Smooth muscle cell of the brain vasculature (primary cell): ENCODE data around the gene C16orf46.
"Not testable (repeated sequence)": the region's sequence is repeated elsewhere in the genome, so short reads cannot be mapped to it uniquely, and the experiment has no call there.

Experiments
- DNase-seq: peaks from one replicate; pipeline ENCODE4 v3.0.0-alpha.2; 2012; ENCODE audit warnings: low read depth, low spot score

The C16orf46 gene, protein sequence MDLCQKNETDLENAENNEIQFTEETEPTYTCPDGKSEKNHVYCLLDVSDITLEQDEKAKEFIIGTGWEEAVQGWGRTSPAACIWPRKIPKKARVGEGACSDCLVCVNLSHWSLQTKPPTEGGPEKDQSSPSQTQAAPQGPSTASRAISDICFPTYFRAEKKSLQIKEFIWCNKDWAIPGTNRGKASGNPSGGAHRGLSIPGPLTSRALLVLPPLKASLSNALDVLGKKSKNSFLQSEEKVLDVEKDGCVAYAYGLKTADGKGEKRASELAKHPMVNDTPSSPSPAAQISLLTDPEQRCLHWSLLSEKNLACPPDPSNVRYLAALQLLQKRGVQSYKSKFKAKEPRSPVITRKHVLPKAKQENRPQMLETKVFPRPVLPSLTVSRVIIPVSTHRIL

GRCh38 chr16:81077076-81077940 lies at the start of gene C16orf46:
Gene C16orf46 (minus strand): TSS chr16:81077238. CDS start chr16:81063955, 13,283 bp downstream.
- peak; percentile 93 for DNase-seq

DNA sequence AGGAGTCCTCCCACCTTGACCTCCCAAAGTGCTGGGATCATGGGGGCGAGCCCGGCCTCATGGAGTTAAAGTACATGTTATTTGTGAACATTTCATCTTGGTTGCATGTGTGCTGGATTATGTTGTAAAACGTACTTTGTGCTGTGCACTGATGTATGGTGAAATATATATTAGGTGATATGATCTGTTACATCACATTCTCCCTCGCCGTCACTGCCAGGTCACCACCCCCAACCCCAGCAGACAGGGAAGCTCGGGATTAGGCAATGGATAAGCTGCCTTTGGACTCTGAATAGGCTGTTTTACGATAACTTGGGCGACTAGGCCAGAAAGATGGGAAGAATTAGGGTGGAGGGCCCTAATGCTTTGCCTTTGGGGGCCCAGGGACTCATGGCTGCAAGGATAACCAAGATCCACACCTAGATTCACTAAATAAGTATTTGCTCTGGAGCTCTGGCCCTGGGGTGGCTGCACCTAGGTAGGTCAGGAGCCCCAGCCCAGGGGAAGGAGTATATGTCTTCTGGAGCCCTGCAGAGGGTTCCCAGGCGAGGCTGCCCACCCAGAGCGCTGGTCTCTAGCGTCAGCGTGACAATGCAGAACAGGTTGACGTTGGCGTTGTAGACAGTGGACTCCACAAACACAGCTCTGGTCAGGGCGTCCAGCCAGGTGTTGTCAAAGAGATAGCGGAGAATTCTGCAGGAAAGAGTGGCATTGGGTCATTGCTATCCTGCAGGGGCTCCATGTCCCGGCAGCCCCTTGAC lies 46.2 kb upstream of the C16orf46 start:
- no peak for DNase-seq

DNA sequence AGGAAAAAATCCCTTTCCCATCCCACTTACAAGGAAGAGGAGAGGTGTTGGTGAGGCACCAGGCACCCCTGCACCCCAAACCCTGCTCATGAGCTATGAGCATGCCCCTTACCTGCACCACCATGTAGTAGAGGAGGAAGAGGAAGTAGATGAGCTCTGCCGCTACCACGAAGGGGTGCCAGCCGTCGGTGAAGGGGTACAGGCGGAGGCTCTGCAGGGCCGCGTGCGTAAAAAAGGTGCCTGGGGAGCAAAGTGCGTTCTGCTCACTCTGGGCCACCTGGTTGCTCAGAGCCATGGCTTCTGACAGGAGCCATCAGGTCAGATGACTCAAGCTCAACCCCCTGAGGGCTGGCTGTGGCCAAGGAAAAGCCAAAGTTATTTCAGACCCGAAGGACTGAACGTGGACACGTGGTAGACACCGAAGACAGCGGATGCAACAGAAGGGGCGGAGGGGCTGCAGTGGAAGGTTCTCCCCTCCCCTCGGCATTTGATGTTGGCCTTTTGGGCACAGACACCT lies 44.5 kb upstream of the C16orf46 start:
- DNase-seq, result no peak

DNA sequence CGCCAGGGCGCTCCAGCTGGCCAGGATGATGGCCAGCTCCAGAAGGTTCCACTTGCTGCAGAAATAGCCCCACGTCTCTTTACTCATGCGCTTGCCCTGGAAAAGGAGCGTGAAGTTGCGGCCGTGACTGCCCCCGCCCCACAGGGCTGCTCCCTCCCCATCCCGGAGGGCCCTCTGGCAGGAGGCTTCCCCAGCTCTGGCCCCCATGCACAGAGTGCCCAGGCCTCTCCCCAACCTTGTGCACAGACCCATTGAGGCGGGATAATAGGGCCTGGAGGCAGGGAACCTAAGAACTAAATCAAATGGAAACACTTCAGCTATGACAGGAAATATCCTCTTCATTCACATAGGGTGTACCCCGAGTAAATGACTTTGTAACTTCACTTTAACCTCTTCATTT lies 40.4 kb upstream of the C16orf46 start:
- no peak for DNase-seq

DNA sequence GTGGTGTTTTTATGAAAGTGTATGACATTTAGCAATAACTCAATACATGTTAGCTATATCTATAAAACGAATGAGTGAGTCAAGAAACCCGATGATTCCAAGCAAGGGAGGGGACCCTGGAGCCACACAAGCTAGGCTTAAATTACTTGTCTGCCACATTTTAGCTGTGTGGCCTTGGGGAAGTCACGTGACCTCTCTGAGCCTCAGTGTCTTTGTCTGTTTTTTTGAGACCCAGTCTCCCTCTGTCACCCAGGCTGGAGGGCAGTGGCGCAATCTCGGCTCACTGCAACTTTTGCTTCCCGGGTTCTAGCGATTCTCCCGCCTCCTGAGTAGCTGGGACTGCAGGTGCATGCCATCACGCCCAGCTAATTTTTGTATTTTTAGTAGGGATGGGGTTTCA lies 39.2 kb upstream of the C16orf46 start:
- DNase-seq, result no peak

DNA sequence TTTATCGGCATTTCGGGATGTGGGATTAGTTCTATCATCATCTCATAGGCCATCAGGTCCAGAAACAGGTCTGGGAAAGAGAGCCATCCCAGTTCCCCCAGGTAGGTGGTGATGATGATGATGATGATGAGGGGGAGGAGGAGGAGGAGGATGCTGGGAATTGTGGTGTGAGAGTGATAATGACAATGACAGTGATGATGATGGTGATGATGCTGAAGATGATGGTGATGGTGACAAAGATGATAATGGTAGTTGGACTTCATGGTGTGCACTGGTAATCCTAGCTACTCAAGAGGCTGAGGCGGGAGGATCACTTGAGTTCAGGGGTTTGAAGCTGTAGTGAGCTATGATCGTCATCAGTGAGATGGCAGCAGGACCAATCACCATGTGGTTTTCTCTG lies 35.4 kb upstream of the C16orf46 start:
- no peak for DNase-seq

- not testable (repeated sequence) for DNase-seq
Measured at GRCh38 chr16:81109274-81109673, 32.2 kb upstream of the C16orf46 start.

DNA sequence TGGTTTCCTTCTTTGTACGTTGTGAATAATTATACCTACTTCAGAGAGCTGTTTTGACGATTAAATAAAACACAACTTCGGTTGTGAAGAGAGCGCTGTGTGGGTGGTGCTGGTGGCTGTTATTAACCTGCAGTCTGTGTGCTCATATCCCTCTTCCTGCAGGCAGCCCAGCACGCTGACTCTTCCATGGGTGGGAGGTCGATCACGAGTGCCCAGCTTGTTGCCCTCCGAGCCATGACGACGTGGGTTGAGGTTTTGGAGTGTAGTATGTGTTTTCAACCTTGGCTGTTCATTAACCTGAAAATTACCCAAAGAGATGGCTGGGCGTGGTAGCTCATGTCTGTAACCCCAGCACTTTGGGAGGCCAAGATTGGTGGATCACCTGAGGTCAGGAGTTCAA lies 30.5 kb upstream of the C16orf46 start:
- DNase-seq, result no peak

DNA sequence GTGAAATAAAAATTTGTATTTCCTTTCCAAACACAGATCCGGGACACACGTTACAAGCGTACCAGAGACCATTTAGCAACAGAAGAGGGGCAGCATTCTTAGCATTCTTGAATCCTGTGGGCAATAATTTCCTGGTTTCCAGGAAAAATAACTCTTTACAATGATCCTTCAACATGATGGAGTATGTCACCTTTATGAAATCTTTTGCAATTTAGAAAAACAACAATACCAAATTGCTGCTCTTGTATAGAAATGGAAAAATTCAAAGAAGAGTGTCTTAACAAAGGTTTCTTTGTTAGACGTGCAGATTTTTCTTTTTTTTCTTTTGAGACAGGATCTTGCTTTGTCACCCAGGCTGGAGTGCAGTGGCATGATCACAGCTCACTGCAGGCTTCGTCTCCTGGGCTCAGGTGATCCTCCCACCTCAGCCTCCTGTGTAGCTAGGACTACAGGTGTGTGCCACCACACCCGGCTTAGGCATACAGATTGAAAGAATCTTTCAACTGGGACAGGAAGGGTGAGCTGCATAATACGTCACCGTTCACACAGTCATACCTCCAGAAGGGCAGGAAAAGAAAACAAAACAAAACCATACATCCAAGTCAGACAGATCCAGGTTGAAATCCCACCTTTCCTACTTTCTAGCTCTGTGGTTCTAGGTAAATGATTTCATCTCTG lies 29.9 kb upstream of the C16orf46 start:
- no peak for DNase-seq

DNA sequence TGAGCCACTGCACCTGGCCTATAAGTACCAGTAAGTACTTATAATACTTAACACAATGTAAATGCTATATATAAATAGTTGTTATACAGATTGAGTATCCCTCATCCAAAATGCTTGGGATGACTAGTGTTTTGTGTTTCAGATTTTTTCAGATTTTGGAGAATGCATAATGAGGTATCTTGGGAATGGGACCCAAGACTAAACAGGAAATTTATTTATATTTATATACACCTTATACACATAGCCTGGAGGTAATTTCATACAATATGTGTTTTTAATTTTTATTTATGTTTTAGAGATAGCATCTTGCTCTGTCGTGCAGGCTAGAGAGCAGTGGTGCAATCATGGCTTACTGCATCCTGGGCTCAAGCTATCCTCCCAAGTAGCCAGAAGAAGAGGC lies 28.9 kb upstream of the C16orf46 start:
- no peak for DNase-seq

- DNase-seq, result no peak
Measured at GRCh38 chr16:81101702-81102101, 24.7 kb upstream of the C16orf46 start.

DNA sequence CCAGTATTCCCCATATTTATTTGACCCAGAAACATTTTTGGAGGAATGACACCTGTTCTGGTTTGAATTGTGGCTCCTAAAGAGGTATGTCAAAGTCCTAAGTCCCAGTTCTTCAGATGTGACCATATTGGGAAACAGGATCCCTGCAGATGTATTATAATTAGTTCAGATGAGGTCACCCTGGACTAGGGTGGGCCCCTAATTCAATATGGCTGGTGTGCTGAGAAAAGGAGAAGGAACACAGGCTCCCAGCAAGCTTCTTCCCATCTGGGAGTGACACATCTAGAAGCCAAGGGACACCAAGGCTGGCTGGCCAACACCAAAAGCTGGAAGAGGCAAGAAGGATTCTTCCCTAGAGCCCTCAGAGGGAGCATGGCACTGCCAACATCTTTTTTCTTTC lies 22.9 kb upstream of the C16orf46 start:
- DNase-seq, result no peak

DNA sequence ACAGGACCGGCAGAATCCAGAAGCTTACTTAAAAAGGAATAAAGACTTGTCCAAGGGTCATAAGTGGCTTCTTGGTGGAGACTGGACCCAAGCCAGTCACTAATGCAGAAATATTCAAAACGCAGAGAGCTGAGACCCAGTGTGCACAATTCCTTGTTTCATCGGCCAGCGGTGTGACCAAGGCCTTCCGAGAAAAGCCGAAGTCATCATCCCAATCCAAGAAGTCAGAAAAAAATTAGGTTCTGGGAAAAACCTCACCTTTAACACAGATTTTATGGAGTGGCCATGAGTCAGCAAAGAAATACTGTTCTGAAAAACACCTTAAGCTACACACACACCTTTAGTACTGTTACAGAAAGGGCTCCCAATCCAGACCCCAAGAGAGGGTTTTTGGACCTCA lies 20.2 kb upstream of the C16orf46 start:
- no peak for DNase-seq

GRCh38 chr16:81096715-81097208 lies 19.7 kb upstream of the C16orf46 start:
- no peak for DNase-seq

GRCh38 chr16:81095953-81096714 lies 19.1 kb upstream of the C16orf46 start, which contains the start of gene GCSH:
Gene GCSH (minus strand): TSS chr16:81096395. CDS start chr16:81096278, 117 bp downstream.
- peak; percentile 98 for DNase-seq

DNA sequence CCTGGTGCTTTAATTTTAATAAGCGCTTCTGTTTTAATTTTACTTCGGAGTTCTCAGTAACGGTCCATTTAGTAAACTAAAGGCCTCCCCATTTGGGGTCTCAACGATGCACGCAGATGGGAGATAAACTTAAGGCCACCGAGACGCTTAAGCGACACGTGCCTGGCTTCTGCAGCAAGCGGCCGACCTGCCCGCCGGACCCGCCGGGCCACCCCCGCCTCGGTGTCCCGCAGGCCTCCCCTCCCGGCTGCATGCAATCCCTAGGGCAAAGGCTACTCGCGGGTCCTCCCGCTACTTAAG lies 18.6 kb upstream of the C16orf46 start:
- DNase-seq, result peak; percentile 3

- no peak for DNase-seq
Measured at GRCh38 chr16:81094771-81095251, 17.8 kb upstream of the C16orf46 start.

GRCh38 chr16:81088836-81089235 lies 11.8 kb upstream of the C16orf46 start:
- no peak for DNase-seq

GRCh38 chr16:81081014-81081413 lies 4.0 kb upstream of the C16orf46 start:
- no peak for DNase-seq

GRCh38 chr16:81080233-81080632 lies 3.2 kb upstream of the C16orf46 start:
- no peak for DNase-seq
